ENCODE data around the gene DLG2.

GRCh38 chr11:83998921-83999320 lies 1628.2 kb downstream of the DLG2 start:
- TF ChIP-seq CTCF (IDR thresholded peaks at IDR 0.05) (no peak), POLR2A (IDR thresholded peaks at IDR 0.05) (no peak), POLR2AphosphoS5 (IDR thresholded peaks at IDR 0.05) (no peak)
